ENCODE results near the gene PLCE1.

PLCE1 gene

GRCh38 chr10:93992400-93993030 lies 1.2 kb upstream of the PLCE1 start:
- POLR2A ChIA-PET, result interaction anchor here (0.6 kb wide), 1 partner anchor 20 kb away, joined by 3 read pairs; no protein-coding TSS in a partner anchor
- CTCF ChIA-PET, result interaction anchor here (1.0 to 1.5 kb wide), 3 partner anchors 46 to 328 kb away, joined by 3 to 5 read pairs (median 4); no protein-coding TSS in a partner anchor

GRCh38 chr10:93993414-93993781 lies 333 bp upstream of the PLCE1 start:
- POLR2A ChIA-PET, result interaction anchor here (1.0 to 1.4 kb wide), 2 partner anchors 12 to 69 kb away, joined by 3 read pairs; no protein-coding TSS in a partner anchor
- TF ChIP-seq L3MBTL2 (conservative IDR thresholded peaks at IDR 0.05) (peak; percentile 57), ELF4 (IDR thresholded peaks at IDR 0.05) (no peak)
- CTCF ChIA-PET, result no interaction called here
- no peak for DNase-seq (ENCODE audit: extremely low spot score)

More at GRCh38 chr10:93992400-93993030, 1.2 kb upstream of the PLCE1 start:
- TF ChIP-seq SUZ12 (IDR thresholded peaks at IDR 0.05), result no peak
- no peak for TF ChIP-seq ZNF384 (IDR thresholded peaks at IDR 0.05)
- TF ChIP-seq, protein P1, sequence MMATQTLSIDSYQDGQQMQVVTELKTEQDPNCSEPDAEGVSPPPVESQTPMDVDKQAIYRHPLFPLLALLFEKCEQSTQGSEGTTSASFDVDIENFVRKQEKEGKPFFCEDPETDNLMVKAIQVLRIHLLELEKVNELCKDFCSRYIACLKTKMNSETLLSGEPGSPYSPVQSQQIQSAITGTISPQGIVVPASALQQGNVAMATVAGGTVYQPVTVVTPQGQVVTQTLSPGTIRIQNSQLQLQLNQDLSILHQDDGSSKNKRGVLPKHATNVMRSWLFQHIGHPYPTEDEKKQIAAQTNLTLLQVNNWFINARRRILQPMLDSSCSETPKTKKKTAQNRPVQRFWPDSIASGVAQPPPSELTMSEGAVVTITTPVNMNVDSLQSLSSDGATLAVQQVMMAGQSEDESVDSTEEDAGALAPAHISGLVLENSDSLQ (IDR thresholded peaks at IDR 0.05), result no peak
- no peak for TF ChIP-seq SP1 (IDR thresholded peaks at IDR 0.05)
- no peak for TF ChIP-seq LEF1 (IDR thresholded peaks at IDR 0.05; ENCODE audit: borderline replicate concordance)
- no peak for TF ChIP-seq ELF4 (IDR thresholded peaks at IDR 0.05)
- TF ChIP-seq L3MBTL2 (conservative IDR thresholded peaks at IDR 0.05), result no peak
- TF ChIP-seq FOXM1 (IDR thresholded peaks at IDR 0.05; ENCODE audit: borderline replicate concordance), result no peak
- TF ChIP-seq BHLHE40 (IDR thresholded peaks at IDR 0.05; ENCODE audit: borderline replicate concordance), result no peak
- no peak for TF ChIP-seq FOXK2 (IDR thresholded peaks at IDR 0.05)
- TF ChIP-seq TARDBP (IDR thresholded peaks at IDR 0.05), result no peak
- no peak for TF ChIP-seq NFRKB (IDR thresholded peaks at IDR 0.05)
- DNase-seq (ENCODE audit: extremely low spot score), result peak; percentile 48

DNA sequence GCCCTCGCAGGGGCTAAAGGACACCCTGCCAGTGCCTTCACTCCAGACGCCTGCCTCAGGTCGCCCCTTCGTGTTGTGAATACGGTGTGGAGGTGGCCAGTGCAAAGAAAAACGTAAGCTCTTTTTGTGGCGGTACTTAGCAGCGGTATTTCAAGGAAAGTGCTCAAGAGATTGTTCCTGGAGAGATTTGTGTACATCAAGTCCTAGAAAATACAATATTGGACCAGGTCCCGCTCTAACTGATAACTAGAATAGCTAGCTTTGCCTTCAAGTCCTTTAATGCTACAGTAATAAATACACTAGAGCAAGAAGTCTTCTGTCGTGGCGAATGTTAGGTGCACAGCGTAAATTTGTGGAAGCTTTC lies 689 bp downstream of the PLCE1 start:
- DNase-seq (ENCODE audit: extremely low spot score), result no peak
- TF ChIP-seq TARDBP (IDR thresholded peaks at IDR 0.05) (no peak), L3MBTL2 (conservative IDR thresholded peaks at IDR 0.05) (no peak; the same call in 1 of the 2 replicates), FOXM1 (IDR thresholded peaks at IDR 0.05; ENCODE audit: borderline replicate concordance) (no peak), SP1 (IDR thresholded peaks at IDR 0.05) (no peak), NFRKB (IDR thresholded peaks at IDR 0.05) (no peak)
- TF ChIP-seq, protein P1 (IDR thresholded peaks at IDR 0.05), result no peak
- CTCF ChIA-PET, result no interaction called here
- POLR2A ChIA-PET, result interaction anchor here (1.4 kb wide), 1 partner anchor 70 kb away, joined by 3 read pairs; no protein-coding TSS in a partner anchor

GRCh38 chr10:93995182-93995581 lies 1.5 kb downstream of the PLCE1 start:
- ChIA-PET CTCF (no interaction called here), POLR2A (no interaction called here)

DNA sequence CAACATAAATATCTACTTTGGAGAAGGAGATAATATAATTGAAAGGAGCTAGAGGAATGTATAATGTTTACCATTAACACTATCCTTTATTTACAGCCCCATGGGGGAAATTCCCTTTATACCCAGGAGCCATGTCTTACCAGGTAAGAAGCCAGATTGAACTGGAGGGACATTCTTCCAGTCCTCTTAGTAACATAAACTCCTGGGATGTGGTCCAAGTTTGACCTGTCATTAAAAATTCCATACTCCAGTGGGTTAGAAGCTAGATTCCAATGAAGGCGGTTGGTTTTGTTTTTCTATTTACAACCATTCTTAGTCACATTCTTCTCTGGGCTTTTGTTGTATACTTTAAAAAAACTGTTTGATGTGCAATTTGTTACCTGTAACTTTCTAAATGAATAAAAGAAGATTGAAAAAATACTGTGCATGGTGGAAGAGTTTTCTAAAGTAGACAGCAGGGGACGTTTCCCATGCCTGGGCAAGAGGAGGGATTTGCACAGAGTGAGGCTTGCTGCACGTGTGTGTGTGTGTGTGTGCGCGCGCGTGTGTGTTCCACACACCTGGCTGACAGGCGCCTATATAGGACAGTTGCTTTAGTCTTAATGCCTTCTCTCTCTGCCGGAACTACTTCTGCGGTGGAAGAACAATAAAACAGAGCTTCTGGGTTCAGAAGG lies 2.0 kb downstream of the PLCE1 start:
- ChIA-PET CTCF (no interaction called here), POLR2A (no interaction called here)
- no peak for DNase-seq (ENCODE audit: extremely low spot score)
- TF ChIP-seq, protein P1 (IDR thresholded peaks at IDR 0.05), result no peak
- TF ChIP-seq ARNT (IDR thresholded peaks at IDR 0.05) (no peak), L3MBTL2 (conservative IDR thresholded peaks at IDR 0.05) (no peak), SUZ12 (IDR thresholded peaks at IDR 0.05) (no peak), FOXA1 (IDR thresholded peaks at IDR 0.05) (no peak), TARDBP (IDR thresholded peaks at IDR 0.05) (no peak), SP1 (IDR thresholded peaks at IDR 0.05) (no peak)

More at GRCh38 chr10:93995182-93995581, 1.5 kb downstream of the PLCE1 start:
- DNase-seq (ENCODE audit: extremely low spot score), result no peak
- TF ChIP-seq CTBP1 (IDR thresholded peaks at IDR 0.05; ENCODE audit: borderline replicate concordance) (no peak), TARDBP (IDR thresholded peaks at IDR 0.05) (no peak), ARNT (IDR thresholded peaks at IDR 0.05) (no peak), LEF1 (IDR thresholded peaks at IDR 0.05; ENCODE audit: borderline replicate concordance) (no peak), HDGF (IDR thresholded peaks at IDR 0.05; ENCODE audit: borderline replicate concordance) (no peak), FOXK2 (IDR thresholded peaks at IDR 0.05) (no peak), BHLHE40 (IDR thresholded peaks at IDR 0.05; ENCODE audit: borderline replicate concordance) (no peak), SP1 (IDR thresholded peaks at IDR 0.05) (no peak), FOXA1 (IDR thresholded peaks at IDR 0.05) (no peak), SUZ12 (IDR thresholded peaks at IDR 0.05) (no peak), ZNF384 (IDR thresholded peaks at IDR 0.05) (no peak), ELF4 (IDR thresholded peaks at IDR 0.05) (no peak), FOXM1 (IDR thresholded peaks at IDR 0.05; ENCODE audit: borderline replicate concordance) (no peak), NFRKB (IDR thresholded peaks at IDR 0.05) (no peak), L3MBTL2 (conservative IDR thresholded peaks at IDR 0.05) (no peak)
- TF ChIP-seq, protein P1 (IDR thresholded peaks at IDR 0.05), result no peak

DNA sequence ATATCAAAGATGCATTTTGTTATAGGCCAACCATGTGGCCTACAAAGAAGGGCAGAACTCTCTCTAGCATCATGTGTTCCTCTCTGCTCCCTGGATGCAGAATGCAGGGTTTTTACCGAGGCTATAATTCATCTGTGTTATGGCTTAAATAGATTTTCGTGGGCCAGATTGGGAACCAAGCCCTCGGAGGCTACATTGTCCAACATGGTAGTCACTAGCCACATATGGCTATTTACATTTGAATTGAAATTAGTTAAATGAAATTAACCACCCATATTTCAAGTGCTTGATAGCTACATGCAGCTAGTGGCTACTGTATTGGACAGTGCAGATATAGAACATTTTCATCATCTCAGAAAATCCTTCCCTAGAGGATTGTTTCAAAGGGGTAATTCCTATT lies 2.8 kb downstream of the PLCE1 start:
- no peak for TF ChIP-seq ZNF384 (IDR thresholded peaks at IDR 0.05)
- TF ChIP-seq, protein P1 (IDR thresholded peaks at IDR 0.05), result no peak
- no peak for TF ChIP-seq FOXM1 (IDR thresholded peaks at IDR 0.05; ENCODE audit: borderline replicate concordance)
- TF ChIP-seq ELF4 (IDR thresholded peaks at IDR 0.05), result no peak
- TF ChIP-seq CTBP1 (IDR thresholded peaks at IDR 0.05; ENCODE audit: borderline replicate concordance), result no peak
- TF ChIP-seq BHLHE40 (IDR thresholded peaks at IDR 0.05; ENCODE audit: borderline replicate concordance), result no peak
- CTCF ChIA-PET, result no interaction called here
- POLR2A ChIA-PET, result no interaction called here
- DNase-seq (ENCODE audit: extremely low spot score), result no peak

All from HEK293T (cell line).